HG02642 (cell line): ENCODE data around the gene CACNA2D4.

Experiments used
- ATAC-seq: cut with Tn5 transposase; IDR thresholded peaks from one replicate; pipeline ENCODE4 v1.9.1; 2021; ENCODE audit warnings: mild to moderate bottlenecking; ENCODE audit not compliant: unreplicated experiment, poor library complexity

The CACNA2D4 gene

DNA sequence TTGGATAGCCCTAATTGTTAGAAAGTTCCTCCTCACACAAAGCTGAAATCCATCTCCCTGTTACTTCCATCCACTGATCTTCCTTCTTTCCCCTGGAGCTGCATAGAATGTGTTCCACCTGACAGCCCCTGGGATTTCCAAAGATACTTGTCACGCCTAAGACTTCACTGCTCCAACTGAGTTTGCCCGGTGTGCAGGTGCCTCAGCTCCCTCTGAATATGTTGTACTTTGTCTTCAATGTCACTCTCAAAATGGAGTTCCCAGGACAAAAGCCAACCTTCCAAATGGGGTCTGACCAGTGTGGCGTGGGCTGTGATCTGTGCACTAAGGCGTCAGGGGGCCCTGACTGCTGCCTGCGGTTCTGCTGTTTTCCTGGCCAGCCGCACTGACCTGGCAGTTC, 42.8 kb downstream of the CACNA2D4 start:
- no peak for ATAC-seq

DNA sequence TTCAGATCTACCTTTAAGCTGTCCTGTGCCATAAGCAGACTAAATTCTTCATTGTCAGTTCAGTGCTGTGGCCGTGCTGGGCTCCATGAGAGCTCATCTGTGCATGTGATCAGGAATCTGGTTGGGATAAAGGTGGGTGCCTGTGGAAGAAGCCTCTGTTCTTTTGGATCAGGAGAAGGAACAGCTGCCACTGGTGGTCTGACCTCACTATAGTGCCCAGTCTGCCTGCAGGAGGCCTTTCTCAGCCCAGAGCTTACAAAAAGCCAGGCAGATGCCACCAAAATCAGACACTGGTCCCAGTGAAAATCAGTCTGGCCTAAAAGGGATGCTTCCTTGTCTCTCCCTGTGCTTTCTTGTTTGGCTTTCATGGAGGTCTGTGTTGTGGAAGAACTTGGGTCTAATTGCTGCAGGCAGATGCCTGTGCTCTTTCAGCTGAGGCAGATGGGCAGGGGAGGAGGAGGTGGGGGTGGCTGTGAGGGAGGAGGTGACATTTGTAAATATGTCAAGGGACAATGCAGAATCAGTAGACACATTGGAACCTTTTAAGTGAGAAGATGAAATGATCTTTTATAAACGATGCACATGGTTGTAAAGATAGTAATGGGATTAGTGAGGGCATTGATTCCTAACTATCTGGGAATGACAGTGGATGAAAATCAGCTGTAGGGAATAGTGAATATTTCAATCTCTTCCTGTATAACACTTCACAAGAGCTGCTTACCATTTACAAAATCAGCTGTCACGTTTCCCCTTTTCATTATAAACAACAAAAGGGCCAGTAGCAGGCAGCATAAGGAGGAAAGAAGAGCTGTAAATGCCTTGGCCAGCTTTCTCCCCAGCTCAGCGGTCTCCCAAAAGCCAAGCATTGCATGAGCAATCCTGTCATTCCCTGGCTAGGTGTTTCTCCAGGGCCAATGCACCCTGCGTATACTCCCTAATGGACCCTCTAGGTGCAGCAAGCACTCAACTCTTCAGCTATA, 44.6 kb downstream of the CACNA2D4 start:
- no peak for ATAC-seq

DNA sequence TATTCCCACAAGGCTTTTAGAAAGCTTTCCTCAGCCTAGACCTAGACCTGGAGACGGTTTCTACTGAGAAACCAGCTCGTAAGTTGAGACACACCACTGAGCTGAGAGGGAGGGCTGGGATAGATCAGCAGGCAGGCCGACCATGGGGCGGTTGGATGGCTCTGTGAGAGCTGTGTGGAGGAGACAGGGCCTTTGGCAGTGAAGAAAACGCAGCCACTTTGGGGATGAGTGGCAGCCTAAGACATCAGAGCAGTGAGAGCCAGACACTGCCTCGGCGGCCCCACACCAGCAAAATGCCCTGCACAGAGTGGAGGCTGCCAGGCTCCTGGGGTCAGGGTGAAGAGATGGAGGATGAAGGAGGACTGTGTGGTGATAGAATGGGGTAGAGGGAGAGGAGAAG, 46.0 kb downstream of the CACNA2D4 start:
- ATAC-seq = no peak

DNA sequence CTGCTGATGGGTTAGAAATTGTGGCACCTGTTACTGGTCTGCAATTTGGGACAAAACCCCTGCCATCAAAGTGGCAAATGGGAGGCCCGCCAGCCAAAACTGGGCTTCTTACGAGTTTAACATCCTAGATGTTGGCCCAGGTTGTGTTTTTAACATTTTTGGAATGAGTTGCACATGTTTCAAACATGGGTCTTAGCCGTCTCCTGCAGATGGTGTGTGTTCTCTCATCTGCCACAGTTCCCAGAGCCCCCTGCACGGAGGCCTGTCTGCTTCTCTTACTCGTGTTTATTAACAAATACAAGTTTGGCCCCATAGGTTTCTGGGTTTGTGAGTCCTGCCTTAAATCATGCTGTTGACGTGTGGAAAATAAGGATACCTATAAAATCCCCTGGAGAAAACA, 46.5 kb downstream of the CACNA2D4 start:
- ATAC-seq = no peak

DNA sequence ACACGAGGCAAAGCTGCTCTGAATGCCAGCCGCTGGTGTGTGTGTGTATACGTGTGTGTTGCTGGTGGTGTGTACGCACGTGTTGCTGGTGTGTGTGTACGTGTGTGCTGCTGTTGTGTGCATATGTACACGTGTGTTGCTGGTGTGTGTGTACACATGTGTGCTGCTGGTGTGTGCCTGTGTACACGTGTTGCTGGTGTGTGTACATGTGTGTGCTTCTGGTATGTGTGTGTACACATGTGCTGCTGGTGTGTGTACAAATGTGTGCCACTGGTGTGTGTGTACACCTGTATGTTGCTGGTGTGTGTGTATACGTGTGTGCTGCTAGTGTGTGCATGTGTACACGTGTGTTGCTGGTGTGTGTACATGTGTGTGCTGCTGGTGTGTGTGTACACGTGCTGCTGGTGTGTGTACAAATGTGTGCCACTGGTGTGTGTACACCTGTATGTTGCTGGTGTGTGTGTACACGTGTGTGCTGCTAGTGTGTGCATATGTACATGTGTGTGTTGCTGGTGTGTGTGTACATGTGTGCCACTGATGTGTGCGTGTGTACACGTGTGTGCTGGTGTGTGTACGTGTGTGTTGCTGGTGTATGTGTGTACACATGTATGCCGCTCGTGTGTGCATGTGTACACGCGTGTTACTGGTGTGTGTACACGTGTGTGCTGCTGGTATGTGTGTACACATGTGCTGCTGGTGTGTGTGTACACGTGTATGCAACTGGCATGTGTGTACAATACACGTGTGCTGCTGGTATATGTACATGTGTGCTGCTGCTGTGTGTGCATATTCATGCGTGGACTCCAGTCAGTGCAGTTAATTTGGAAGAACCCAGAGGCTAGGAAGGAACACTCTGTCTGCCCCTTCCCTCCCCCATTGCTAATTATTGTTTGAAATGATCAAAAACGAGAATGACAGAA, 47.2 kb downstream of the CACNA2D4 start:
- no peak for ATAC-seq

DNA sequence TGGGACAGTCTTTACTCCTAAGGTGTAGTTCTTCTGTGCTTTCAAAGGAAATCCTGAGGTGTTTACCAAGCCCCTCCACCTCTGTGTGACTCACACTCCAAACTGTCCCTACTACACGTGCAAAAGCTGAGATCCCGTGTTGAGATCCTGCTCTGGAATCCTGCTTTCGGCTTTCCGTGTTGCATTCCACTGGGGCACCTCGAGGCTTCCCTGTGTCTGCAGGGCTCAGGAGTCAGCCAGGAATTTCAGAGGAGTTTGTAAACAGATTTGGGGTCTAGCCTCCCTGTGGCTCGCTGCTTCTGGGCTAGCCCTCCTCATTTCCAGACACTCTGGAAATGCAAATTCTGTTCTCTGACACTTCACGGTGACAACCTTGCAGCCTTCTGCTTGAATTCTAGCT, 48.4 kb downstream of the CACNA2D4 start:
- no peak for ATAC-seq

DNA sequence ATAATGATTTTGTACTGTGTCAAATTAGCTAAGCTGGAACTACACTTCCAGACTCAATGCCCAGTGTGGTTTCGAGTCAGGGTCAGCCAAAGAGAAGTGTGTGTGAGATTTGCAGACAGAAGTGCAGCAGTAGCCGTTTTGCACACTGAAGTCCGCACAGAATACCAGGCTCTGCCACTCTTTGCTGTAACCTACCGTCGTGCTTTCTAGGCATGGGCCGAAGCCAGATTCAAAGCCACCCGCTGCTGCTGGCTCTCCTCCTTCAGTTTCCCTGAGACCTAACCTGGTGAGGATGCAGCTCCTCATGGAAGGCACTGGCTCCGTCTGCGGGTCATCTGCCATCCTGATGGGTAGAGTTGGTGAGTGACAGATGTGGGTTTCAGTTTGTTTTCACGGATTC, 49.3 kb downstream of the CACNA2D4 start:
- ATAC-seq = no peak

DNA sequence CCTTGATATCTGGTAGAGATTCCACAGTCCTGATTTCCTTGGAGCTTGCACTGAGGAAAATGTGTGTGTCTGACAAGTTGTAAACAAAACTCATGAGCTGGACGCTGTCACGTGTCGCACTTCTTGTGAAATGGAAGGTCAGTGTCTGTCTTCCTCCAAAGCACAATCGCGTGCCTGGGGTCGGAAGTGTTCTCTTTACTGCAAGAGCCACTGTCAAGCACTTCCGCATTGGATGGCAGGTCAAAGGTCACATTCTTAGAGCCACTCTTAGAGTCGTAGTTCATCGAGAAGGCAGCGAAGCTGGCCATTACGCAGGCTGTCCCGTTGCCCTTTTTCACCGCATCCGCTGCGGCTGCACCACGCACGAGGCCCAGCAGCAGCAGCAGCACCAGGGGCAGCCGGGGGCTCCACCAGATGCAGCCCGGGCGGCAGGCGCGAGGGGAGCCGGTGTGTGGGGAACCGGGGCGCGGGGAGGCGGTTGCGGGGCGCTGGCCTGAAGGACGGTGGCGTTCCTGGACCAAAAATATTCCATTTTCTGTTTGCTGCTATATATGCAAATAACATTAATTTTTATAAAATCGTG, 53.1 kb downstream of the CACNA2D4 start:
- no peak for ATAC-seq

DNA sequence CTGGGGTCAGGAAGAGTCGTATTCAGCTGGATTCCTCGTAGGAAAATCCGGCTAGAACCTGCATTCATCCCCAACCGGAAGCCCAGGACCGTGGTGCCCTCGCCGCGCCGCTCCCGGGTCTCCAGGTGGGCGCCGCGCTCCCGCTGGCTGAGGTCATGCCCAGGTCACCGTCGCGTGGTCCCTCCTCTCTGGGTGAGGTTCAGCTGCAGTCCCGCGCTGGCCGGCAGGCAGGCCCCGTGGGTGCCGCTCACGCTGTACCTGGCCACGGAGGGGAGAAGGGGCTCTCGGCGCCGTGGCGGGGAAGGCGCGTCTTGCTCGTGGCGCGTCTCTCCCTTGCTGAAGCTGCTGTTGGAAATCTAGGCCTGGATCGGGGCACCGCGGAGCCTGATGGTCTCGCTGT, 53.6 kb downstream of the CACNA2D4 start:
- ATAC-seq = no peak

DNA sequence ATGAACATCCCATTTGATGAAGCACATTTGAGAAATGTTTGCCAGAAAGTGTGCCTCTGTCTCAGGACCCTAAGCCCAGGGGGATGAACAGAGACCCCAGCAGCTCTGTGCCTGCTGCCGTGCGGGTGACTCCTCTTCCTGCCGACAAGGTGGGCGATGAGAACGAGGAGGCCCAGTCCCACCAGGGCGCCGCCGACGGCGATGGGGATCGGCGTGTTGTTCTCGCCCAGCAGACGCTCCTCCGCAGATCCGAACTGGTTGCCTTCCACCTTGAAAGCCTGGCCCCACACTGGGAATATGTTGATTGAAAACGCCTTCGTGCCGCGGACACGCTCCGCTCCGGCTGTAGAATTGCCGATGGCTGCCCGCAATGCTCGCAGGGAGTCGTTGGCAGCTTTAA, 54.0 kb downstream of the CACNA2D4 start:
- ATAC-seq = no peak

DNA sequence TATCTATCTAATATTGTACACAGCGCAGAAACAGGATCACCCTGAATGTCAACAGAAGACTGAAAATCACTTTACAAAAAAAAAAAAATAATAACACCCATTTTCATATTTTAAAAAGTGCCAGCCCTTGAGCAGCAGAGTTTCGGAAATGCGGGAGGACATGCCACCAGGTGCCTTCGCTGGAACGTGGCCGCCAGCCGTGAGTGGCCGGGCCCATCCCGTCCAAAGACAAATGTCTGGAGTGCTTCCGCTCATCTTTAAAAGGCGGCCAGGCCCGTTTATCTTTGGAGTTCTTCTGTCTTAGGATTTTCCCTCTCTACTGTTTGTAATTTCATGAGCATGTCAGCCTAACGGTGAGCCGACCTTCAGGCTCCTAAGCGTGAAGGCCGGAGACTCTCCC, 54.6 kb downstream of the CACNA2D4 start:
- ATAC-seq = no peak

DNA sequence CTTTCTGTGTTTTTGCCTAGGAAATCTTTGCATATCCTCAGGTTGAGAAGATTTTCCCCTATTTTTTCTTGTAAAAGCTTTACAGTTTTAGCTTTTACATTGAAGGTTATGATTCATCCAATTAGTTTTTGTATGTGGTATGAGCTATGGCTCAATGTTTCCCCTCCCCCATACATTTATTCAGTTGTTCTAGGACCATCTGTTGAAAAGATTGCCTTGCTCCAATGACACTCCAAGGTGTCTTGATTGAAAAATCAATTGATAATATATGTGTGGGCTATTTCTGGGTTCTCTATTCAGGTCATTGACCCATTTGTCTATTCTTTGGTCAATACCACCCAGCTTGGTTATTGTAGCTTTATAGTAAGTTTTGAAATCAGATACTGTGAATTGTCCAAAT, 55.5 kb downstream of the CACNA2D4 start:
- ATAC-seq = no peak

DNA sequence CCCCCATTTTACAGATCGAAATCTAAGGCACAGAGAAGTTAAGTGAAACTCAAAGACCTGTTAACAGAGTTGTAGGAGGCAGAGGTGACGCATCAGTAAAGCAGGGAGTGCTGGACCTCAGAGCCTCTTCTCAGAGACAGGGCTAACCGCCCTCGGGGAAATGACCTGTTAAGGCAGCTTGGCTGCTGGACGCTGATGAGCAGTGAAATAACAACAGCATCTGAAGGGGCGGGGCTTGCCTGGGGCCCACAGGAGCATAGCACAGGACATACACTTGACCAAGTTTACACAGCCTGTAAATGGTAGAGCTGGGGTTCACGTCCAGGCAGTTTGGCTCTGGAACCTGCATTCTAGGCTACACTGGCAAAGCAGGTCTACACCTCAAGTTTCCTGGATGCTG, 58.8 kb downstream of the CACNA2D4 start:
- ATAC-seq = no peak

DNA sequence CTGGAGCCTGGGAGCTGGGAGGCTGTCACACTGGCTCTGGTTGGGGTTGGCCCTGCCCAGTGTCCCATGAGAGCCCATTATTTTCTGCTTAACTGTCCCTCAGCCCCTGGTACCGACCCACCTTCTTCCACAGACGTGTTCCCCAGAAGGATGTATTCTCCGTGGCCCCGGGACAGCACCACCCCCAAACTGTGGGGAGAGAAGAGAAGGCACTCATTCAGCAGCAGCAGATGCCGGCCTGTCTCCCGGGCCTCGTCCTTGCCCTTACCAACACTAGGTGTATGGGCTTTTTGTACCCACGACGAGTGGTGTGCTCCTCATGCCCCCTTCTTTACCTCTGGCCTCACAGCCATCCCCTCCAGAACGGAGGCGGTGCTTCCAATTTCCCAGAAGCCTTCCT, 60.0 kb downstream of the CACNA2D4 start:
- ATAC-seq = no peak

DNA sequence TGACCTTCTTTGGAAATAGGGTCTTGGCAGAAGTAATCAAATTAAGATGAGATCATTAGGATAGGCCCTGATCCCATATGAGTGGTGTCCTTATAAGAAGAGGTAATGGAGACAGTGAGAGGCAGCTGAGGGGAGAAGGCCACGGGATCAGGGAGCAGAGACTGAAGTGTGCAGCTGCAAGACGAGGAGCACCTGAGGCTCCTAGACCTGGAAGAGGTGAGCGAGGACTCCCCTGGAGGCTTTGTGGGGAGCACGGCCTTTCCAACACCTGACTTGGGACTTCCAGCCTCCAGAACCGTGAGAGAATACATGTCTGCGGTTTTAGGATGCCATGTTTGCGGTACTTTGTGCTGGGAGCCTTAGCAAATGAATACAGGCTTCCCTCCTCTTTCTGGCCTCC, 60.6 kb downstream of the CACNA2D4 start:
- ATAC-seq = no peak

DNA sequence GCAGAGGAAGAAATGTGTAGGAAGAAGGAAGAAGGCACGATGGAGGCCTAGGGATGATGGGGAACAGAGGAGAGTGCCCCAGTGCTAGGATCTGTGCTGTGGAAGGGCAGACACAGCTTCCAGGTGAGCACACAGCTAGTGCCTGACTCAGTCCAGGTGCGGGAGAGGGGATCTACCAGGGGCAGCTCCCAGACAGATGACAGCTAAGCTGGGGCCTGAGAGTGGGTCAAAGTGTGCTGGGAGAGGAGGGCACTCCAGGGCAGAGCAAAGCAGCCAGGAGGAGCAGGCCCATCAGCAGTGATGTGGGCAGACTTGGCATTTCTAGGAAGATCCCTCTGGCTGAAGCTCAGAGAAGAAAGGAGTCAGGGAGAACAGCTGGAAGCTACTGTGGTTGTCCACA, 61.4 kb downstream of the CACNA2D4 start:
- ATAC-seq = no peak

DNA sequence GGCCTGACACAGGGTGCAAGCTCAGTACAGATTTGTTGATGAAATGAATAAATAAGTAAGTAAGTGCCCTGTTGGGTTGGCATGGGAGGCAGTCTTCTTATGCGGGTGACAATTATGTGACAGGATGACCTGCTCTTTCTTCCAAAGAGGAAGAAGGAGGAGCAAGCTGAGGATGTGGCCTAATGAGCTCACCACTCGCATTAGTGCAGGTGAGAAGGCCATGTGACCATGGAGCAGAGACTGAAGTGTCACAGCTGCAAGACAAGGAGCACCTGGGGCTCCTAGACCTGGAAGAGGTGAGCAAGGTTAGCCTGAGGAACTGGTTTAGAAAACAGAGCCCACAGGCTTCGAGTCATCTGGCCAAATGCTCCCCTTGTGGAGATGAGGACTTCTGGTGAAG, 63.2 kb downstream of the CACNA2D4 start:
- no peak for ATAC-seq

DNA sequence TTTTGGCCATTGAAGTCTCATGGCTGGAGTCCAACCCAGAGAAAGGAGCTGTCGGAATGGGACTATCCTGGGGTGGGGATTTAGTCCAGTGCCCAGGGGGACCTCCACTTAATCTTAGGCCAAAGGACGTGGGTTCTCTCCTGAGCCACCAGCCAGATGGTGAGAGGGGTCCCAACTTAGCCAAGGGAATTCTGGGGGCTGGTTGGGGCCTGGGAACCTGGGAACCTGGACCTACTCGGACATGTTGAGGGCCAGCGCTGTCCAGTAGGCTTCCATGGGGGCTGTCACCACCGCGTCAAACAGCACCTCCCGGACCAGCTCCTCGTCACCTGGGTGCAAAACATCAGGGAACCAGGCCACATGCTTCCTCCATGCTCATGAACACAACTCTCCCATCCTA, 64.7 kb downstream of the CACNA2D4 start:
- ATAC-seq = no peak

DNA sequence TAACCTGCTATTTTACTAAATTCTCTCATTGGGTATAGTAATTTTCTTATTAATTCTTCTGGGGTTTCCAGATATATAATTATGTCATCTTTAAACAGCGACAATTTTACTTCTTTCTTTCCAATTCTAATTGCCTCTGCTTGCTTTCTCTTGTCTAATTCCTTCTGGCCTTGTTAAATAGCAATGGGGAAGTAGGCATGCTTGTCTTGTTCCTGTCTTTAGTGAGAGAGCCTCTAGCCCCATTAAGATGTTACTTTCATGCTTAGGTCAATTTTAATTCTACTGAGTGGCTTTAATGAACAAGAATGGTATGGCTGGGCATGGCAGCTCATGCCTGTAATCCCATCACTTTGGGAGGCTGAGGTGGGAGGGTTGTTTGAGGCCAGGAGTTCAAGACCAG, 66.4 kb downstream of the CACNA2D4 start:
- ATAC-seq = no peak

DNA sequence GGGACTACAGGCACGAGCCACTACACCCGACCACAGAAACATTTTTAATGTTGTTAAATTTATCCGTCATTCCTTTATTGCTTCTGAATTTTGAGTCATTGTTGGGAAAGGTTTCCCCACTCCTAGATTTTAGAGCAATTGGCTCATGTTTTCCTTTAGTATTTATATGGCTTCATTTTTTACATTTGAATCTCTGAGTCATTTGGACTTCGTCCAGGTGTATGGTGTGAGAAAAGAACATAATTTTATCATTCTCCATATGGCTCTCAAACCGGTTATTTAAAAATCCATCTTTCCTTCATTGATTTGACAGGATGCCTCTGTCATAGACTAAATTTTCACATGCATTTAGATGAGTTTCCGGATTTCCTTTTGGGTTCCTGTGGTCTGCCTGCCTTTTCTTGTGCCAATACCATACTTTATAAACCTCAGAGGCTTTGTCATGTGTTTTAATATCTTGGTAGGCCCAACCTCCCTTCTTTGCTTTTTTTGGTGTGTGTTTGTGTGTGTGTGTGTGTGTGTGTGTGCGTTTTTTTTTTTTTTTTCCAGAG, 67.2 kb downstream of the CACNA2D4 start:
- no peak for ATAC-seq

DNA sequence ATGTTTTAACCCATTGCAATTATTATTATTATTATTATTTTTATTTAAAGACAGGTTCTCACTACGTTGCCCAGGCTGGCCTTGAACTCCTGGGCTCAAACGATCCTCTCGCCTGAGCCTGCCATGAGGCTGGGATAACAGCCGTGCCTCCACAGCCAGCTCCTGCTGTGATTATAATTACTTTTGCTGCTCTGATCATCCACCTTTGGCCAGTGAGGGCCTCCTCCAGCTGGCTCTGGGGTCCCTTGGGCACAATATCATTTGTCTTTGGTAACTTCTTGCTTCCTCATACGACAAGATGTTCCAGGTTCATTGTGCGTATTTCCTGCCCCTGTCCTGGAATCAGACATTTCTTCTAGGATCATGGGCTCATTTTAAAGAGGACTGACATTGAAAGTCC, 69.7 kb downstream of the CACNA2D4 start:
- ATAC-seq = no peak
